HG03095 (cell line): ENCODE data around the gene RTRAF.

Experiments used
- ATAC-seq: cut with Tn5 transposase; IDR thresholded peaks from one replicate; pipeline ENCODE4 v1.9.1; 2021; ENCODE audit warnings: moderate library complexity; ENCODE audit not compliant: unreplicated experiment

The RTRAF gene

DNA sequence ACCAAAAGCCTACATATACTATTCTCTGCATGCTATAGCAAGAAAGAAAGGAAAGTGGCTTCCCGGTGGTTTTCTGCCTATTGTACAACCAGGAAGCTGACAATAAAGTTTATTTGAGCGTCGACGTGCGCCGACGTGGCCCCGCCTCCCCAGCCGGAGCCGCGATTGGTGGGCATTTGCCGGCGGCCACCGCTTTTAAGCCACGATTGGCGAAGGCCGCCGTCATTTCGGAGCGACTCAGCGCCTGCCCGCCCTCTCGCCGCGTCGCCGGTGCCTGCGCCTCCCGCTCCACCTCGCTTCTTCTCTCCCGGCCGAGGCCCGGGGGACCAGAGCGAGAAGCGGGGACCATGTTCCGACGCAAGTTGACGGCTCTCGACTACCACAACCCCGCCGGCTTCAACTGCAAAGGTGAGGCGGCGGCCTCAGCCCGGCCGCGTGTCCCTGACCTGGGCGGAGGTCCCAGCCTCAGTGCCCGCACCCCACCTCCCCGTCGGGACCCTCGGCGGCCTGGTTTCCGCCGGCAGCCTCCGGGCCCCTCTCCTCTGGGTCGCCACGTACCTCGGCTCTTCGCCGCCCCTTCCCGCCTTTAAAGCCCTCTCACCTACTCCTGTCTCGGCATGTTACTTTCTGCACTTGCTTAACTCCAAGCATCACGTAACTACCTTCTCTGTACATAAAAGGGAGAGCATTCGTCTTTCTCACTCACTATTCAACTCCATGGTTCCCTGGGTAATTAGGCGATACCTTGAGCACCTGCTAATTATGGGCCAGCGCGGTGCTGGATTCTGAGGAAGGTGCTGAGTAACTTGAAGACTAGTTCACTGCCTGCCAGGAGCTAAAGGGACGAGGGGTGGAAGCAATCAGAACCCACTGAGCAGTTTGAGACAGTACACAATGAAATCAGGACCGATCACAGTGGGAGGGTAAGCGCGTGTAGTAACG lies at the start of gene RTRAF:
TSS of gene RTRAF (plus strand) at position 254 of the 942 bp plus-strand sequence. CDS start at position 348, 94 bp downstream.
- peak; percentile 94 for ATAC-seq

DNA sequence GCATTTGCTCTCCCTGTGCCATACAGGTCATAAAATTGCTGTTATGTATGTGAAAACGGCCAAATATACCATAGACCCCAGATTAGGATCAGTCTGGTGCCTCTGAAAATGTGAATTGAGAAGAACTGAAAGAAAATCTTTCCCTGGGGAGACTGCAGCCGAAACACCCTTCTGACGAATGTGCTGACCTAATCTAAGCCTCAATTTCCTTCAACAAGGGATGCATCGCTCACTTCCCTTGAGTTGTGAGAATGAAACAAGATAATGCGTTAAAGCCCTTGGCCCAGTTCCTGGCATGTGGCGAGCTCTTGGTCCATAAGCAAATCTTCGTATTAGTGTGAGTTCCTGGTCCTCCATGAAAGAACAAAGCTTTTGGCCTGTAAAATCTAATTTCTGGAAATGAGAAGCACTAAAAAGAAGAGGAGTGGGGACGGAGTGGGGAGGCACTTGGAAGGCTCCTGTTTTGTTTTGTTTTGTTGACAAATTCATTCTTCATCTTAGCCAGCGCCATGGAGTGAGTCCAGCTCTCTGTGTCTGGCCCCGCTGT lies 49.5 kb upstream of the RTRAF start:
- ATAC-seq = no peak

GRCh38 chr14:51942971-51943370 lies 46.4 kb upstream of the RTRAF start:
- ATAC-seq = no peak

DNA sequence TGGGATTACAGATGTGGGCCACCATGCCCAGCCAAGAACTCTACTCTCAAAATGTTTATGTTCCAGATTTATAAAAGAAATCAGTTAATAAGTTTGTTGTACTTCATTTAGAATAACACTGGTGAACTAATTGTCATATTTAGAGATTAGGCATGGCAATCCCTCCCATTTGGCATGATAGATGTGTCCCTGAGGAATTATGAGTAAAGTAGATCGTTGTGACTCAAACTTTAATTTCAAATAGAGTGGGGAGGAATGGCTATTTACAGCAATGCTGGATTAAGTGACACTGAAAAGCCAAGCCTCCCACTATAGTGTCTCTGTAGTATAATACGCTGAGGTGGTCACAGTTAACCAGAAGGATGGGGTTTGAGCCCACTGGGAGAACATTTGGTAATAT lies 39.3 kb upstream of the RTRAF start:
- ATAC-seq = no peak

- ATAC-seq = no peak
Measured at GRCh38 chr14:51951656-51952055, 37.7 kb upstream of the RTRAF start.

- ATAC-seq = no peak
Measured at GRCh38 chr14:51954031-51954430, 35.3 kb upstream of the RTRAF start.

- no peak for ATAC-seq
Measured at GRCh38 chr14:51954657-51955056, 34.7 kb upstream of the RTRAF start.

- no peak for ATAC-seq
Measured at GRCh38 chr14:51957950-51958349, 31.4 kb upstream of the RTRAF start.

DNA sequence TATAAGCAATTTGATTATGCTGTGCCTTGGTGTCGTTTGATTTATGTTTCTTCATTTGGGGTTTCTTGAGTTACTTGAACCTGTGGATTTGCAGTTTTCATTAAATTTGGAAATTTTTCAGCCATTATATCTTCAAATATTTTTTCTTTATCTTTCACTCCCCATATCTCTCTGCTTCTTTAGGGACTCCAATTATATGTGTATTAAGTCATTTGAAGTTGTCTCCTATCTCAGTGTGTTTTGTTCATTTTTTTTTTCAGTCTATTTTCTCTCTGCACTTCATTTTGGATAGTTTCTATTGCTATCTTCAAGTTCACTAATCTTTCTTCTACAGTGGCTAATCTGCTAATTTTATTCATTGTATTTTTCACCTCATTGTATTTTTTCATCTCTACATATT lies 29.4 kb upstream of the RTRAF start:
- ATAC-seq = no peak

- ATAC-seq = no peak
Measured at GRCh38 chr14:51960866-51961265, 28.5 kb upstream of the RTRAF start.

DNA sequence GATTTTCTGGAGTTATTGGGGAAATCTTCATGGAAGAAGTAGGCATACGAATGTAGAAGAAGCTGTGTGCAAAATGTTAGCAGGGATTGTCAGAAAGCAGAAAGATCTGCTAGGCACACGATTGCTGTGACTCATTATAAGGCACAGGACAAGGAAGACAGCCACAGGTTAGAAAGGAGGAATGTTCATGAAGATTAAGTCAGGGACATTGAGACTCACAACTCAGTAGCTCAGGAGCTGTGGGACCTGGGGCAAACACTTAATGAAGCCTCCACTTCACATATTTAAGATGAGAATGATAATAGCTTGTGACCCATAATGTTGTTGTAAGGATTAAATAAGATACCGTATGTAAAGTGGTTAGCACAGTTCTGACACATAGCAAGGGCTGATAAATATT lies 26.6 kb upstream of the RTRAF start:
- no peak for ATAC-seq

DNA sequence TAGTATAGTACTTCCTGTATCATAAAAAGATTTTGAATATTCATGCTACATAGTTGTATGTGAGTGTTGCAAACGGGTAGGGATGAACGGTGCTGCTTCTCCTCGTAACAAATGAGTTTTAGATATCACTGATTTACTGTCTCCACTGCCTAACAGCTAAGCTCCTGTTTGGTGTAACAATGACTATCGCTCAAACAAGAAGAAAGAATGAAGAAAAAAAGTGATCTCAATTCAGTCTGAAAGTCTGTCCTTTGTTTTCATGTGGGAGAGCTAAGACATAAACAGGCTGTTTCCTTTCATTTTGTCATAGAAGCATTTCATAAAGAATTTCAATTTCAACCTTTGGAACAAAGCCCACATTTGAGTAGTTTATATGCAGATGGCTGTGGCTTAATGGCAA lies 26.1 kb upstream of the RTRAF start:
- no peak for ATAC-seq

DNA sequence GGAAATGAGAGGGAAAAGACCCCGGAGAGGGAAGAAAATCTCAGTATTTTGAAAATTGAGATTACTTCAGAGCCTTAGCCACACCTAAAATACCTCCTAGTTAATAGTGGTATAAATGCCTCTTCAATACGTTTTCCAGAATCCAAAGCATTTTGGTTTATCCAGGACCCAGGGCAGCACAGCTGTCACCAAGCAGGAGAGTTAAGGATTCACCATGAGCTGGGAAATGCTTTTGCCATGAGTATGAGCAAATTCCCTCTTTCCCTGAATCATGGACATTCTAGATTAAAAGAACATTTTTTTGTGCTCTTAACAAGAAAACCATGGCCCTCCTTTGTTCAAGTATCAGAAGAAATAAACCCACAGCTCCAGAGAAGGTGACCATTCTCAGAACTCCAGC lies 21.8 kb upstream of the RTRAF start:
- no peak for ATAC-seq

GRCh38 chr14:51969852-51970540 lies 19.4 kb upstream of the RTRAF start:
- ATAC-seq = no peak

DNA sequence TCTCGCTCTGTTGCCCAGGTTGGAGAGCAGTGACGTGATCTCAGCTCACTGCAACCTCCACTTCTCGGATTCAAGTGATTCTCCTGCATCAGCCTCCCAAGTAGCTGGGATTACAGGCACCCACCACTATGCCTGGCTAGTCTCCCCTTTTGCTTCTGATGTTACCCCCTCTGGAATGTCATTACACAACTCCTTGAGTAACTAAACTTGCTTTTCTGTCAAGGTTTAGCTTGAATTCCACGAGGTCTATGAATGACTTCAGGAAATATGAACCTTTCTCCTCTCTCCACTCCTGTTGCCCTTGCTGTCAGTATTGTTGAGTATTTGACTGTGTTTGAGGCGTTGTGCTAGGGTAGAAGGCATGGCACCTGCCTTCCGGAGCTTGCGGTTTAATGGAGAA lies 16.8 kb upstream of the RTRAF start:
- no peak for ATAC-seq

DNA sequence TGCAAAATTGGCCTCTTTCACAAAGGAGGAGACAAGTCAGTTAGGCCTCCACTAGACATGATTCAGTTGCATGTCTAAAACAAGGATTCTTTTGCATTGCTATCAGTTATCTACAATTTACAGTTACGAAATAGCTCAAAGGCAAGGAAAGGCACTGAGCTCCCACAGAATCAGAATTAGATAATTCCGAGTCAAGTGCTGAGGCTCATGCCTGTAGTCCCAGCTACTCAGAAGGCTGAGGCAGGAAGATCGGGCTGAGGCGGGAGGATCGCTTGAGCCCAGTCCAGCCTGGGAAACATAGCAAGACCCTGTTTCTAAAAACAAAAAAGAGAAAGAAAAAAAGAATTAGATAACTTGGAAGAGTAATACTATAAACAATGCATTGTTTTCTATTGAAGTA lies 12.3 kb upstream of the RTRAF start:
- ATAC-seq = no peak

DNA sequence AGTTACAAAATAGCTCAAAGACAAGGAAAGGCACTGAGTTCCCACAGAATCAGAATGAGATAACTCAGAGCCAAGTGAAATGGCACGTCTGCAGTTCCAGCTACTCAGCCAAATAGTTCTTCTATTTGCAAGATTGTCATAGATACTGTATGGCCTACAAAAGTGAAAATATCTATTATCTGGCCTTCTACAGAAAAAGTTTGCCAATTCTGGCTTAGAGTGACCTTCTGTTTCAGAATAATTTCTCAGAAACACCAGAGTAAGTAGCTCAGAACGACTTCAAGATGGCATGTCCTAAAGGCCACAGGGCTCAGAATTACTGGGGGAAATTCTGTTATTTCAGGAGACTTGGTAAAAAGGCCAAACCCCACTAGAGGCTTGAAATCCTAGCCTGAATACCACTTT lies 10.7 kb upstream of the RTRAF start:
- ATAC-seq = no peak

GRCh38 chr14:51979088-51979709 lies 10.1 kb upstream of the RTRAF start:
- no peak for ATAC-seq

GRCh38 chr14:51981218-51981854 lies 8.0 kb upstream of the RTRAF start:
- ATAC-seq = peak; percentile 68

GRCh38 chr14:51988221-51988620 lies 1.1 kb upstream of the RTRAF start:
- no peak for ATAC-seq

GRCh38 chr14:51990488-51990887 lies 1.1 kb downstream of the RTRAF start:
- no peak for ATAC-seq
